Activated CD8-positive, alpha-beta T cell treated with anti-CD3 and anti-CD28 coated beads for 36 hours (primary cell): Measurements from ENCODE around the gene BAX. TPM values are rescaled to one million over a fixed set of nuclear protein-coding genes. Genes with fewer than 3 reads are reported as not detected.

Experiments used
- ATAC-seq: fragments of 200-7000 bp; cut with Tn5 transposase; one replicate; pipeline ENCODE4 v1.10.0; 2021; ENCODE audit warnings: mild to moderate bottlenecking, moderate library complexity
- CTCF ChIA-PET: fragments of 350-600 bp; sonication (Branson Sonifier 250); formaldehyde crosslinking; loops from one replicate; lab custom pipeline; 2021; ENCODE audit warnings: antibody characterized with exemption; lab: Charles Lee
- POLR2A ChIA-PET: fragments of 350-600 bp; sonication (Branson Sonifier 250); formaldehyde crosslinking; loops from one replicate; lab custom pipeline; 2021; ENCODE audit warnings: antibody characterized with exemption; lab: Charles Lee
- DNase-seq: peaks from one replicate; pipeline ENCODE4 v3.0.0-alpha.2; 2020
- H3K27ac Mint-ChIP-seq: one replicate; pipeline ENCODE4 v1.8.0; 2021; ENCODE audit warnings: mild to moderate bottlenecking, mixed read lengths
- H3K27me3 Mint-ChIP-seq: one replicate; pipeline ENCODE4 v1.8.0; 2021; ENCODE audit warnings: mixed read lengths
- H3K36me3 Mint-ChIP-seq: one replicate; pipeline ENCODE4 v1.8.0; 2021; ENCODE audit warnings: low read depth, mixed read lengths
- H3K4me1 Mint-ChIP-seq: one replicate; pipeline ENCODE4 v1.8.0; 2021; ENCODE audit warnings: low read depth, mixed read lengths
- H3K4me3 Mint-ChIP-seq: one replicate; pipeline ENCODE4 v1.8.0; 2021; ENCODE audit warnings: mild to moderate bottlenecking, moderate library complexity, mixed read lengths
- H3K9me3 Mint-ChIP-seq: one replicate; pipeline ENCODE4 v1.8.0; 2021; ENCODE audit warnings: mixed read lengths
- CTCF ChIP-seq: fragments of 200-600 bp; IDR thresholded peaks from one replicate; pipeline ENCODE4 v1.8.0; 2022; ENCODE audit warnings: antibody characterized with exemption, mild to moderate bottlenecking
- intact Hi-C: fragments of 100-400 bp; cut with micrococcal nuclease; formaldehyde crosslinking; loops from one replicate; pipeline ENCODE4 v1.10.0; 2022
- total RNA-seq, 2 experiments: library from RNA; stranded (reverse); gene quantifications; one replicate each; pipeline ENCODE4 v1.2.3, GENCODE V29; 2021

The BAX gene
- total RNA-seq, 2 experiments from 2014 or later, result 182 to 189 TPM

GRCh38 chr19:48961051-48961649 lies 6.5 kb downstream of the BAX start:
- Mint-ChIP-seq H3K9me3 (no peaks in the 10 kb centered on the region), H3K4me1 (peaks cover 57% of the 10 kb centered on the region), H3K27ac (peak overlapping the region; percentile 9), H3K36me3 (peaks cover 42% of the 10 kb centered on the region), H3K4me3 (peak overlapping the region; percentile 98), H3K27me3 (no peaks in the 10 kb centered on the region)
- no peak for TF ChIP-seq CTCF
- no peak for ATAC-seq
- ChIA-PET CTCF (interaction anchor here (0.8 kb wide), 1 partner anchor 36 kb away, joined by 4 read pairs; no protein-coding TSS in a partner anchor), POLR2A (interaction anchor here (0.5 to 1.5 kb wide), 5 partner anchors 8 to 89 kb away, joined by 3 to 6 read pairs (median 4); partner anchors contain the start of gene PPP1R15A)
- intact Hi-C loops, result loop anchor here (10.0 kb wide), 1 partner anchor 86 kb away; the partner anchor contains the start of gene PPP1R15A
- DNase-seq, result peak; percentile 52

GRCh38 chr19:48961673-48962028 lies 7.0 kb downstream of the BAX start:
- TF ChIP-seq CTCF, result no peak
- peaks cover 57% of the 10 kb centered on the region for H3K4me1 Mint-ChIP-seq
- no peaks in the 10 kb centered on the region for H3K27me3 Mint-ChIP-seq
- peaks cover 44% of the 10 kb centered on the region for H3K36me3 Mint-ChIP-seq
- H3K27ac Mint-ChIP-seq, result peak overlapping the region; percentile 100
- peak overlapping the region; percentile 98 for H3K4me3 Mint-ChIP-seq
- ChIA-PET CTCF (interaction anchor here (1.1 kb wide), 1 partner anchor 174 kb away, joined by 6 read pairs; no protein-coding TSS in a partner anchor), POLR2A (interaction anchor here (1.0 to 1.5 kb wide), 5 partner anchors 8 to 89 kb away, joined by 3 to 6 read pairs (median 4); partner anchors contain the start of gene PPP1R15A)
- ATAC-seq, result no peak
- DNase-seq, result no peak
- no peaks in the 10 kb centered on the region for H3K9me3 Mint-ChIP-seq
- intact Hi-C loops, result loop anchor here (10.0 kb wide), 1 partner anchor 87 kb away; the partner anchor contains the start of gene PPP1R15A

GRCh38 chr19:48962029-48962848 lies 7.6 kb downstream of the BAX start:
- Mint-ChIP-seq H3K4me1 (peaks cover 60% of the 10 kb centered on the region), H3K9me3 (no peaks in the 10 kb centered on the region), H3K27me3 (no peaks in the 10 kb centered on the region), H3K27ac (peak overlapping the region; percentile 100), H3K36me3 (peaks cover 45% of the 10 kb centered on the region), H3K4me3 (peak overlapping the region; percentile 98)
- intact Hi-C loops, result loop anchor here (10.0 kb wide), 1 partner anchor 87 kb away; the partner anchor contains the start of gene PPP1R15A
- TF ChIP-seq CTCF, result no peak
- DNase-seq (peak; percentile 80), ATAC-seq (peak; percentile 40)
- POLR2A ChIA-PET, result interaction anchor here (0.7 to 1.5 kb wide), 7 partner anchors 8 to 90 kb away, joined by 3 to 6 read pairs (median 4); partner anchors contain the start of gene PPP1R15A
- CTCF ChIA-PET, result interaction anchor here (0.8 to 1.1 kb wide), 3 partner anchors 8 to 174 kb away, joined by 3 to 6 read pairs (median 4); no protein-coding TSS in a partner anchor

GRCh38 chr19:48962849-48963165 lies 8.1 kb downstream of the BAX start:
- DNase-seq (no peak), ATAC-seq (no peak)
- ChIA-PET POLR2A (interaction anchor here (0.7 to 1.5 kb wide), 4 partner anchors 8 to 90 kb away, joined by 3 to 5 read pairs (median 4); partner anchors contain the start of gene PPP1R15A), CTCF (interaction anchor here (0.8 to 1.1 kb wide), 3 partner anchors 8 to 175 kb away, joined by 3 to 6 read pairs (median 4); no protein-coding TSS in a partner anchor)
- peaks cover 45% of the 10 kb centered on the region for H3K36me3 Mint-ChIP-seq
- TF ChIP-seq CTCF, result no peak
- intact Hi-C loops, result loop anchor here (10.0 kb wide), 1 partner anchor 88 kb away; the partner anchor contains the start of gene PPP1R15A
- peaks cover 60% of the 10 kb centered on the region for H3K4me1 Mint-ChIP-seq
- peak overlapping the region; percentile 100 for H3K27ac Mint-ChIP-seq
- H3K27me3 Mint-ChIP-seq, result no peaks in the 10 kb centered on the region
- H3K4me3 Mint-ChIP-seq, result peak overlapping the region; percentile 98
- no peaks in the 10 kb centered on the region for H3K9me3 Mint-ChIP-seq
